ENCODE data around the gene SLC2A9.

DNA sequence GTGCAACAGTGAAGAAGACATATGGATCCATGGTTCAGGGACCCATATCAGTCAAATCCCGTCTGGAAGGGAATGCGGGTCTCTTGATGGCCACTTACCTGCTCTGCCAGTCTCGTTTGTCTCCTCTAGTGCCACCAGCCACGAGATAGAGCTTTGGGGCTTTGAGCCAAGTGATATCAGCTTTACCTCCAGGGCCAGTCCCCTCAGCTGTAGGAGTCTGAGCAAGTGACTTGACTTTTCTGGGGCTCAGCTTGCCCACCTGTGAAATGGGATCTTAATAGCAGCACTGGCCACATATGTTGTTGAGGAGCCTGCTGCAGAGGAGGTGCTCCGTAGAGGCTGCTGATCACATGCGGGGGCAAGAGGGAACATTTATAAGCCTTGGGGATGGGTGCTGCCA lies 1.2 kb downstream of the SLC2A9 start:
- no peak for TF ChIP-seq KDM1A (IDR thresholded peaks at IDR 0.05; ENCODE audit: low read depth)
- TF ChIP-seq, protein P1, sequence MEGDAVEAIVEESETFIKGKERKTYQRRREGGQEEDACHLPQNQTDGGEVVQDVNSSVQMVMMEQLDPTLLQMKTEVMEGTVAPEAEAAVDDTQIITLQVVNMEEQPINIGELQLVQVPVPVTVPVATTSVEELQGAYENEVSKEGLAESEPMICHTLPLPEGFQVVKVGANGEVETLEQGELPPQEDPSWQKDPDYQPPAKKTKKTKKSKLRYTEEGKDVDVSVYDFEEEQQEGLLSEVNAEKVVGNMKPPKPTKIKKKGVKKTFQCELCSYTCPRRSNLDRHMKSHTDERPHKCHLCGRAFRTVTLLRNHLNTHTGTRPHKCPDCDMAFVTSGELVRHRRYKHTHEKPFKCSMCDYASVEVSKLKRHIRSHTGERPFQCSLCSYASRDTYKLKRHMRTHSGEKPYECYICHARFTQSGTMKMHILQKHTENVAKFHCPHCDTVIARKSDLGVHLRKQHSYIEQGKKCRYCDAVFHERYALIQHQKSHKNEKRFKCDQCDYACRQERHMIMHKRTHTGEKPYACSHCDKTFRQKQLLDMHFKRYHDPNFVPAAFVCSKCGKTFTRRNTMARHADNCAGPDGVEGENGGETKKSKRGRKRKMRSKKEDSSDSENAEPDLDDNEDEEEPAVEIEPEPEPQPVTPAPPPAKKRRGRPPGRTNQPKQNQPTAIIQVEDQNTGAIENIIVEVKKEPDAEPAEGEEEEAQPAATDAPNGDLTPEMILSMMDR (IDR thresholded peaks at IDR 0.05) = no peak

Measured in A549 (cell line).